ENCODE results near the gene ACTL6B. TPM values are rescaled to one million over a fixed set of nuclear protein-coding genes. Genes with fewer than 3 reads are reported as not detected.
"Not testable (repeated sequence)": the region's sequence is repeated elsewhere in the genome, so short reads cannot be mapped to it uniquely, and the experiment has no call there.

ACTL6B gene
- total RNA-seq, 2 experiments from 2014 or later = not detected

GRCh38 chr7:100667331-100668068, 11.3 kb upstream of the ACTL6B start:
- Histone ChIP-seq H3K4me2 (ENCODE audit: low read length) (no peak overlapping the region), H3K9me2 (ENCODE audit: insufficient read depth, low read length) (no peaks in the 10 kb centered on the region), H3K36me3 (ENCODE audit: insufficient read depth, low read length) (no peaks in the 10 kb centered on the region), H3K27ac (ENCODE audit: low read depth, low read length, poor library complexity, severe bottlenecking) (no peak overlapping the region), H3K9me3 (ENCODE audit: low read length) (no peaks in the 10 kb centered on the region), H2AFZ (ENCODE audit: low read length) (no peak overlapping the region), H3K79me2 (ENCODE audit: insufficient read depth, low read depth, low read length) (no peaks in the 10 kb centered on the region), H3K4me1 (ENCODE audit: insufficient read depth, low read length, poor library complexity, severe bottlenecking) (no peaks in the 10 kb centered on the region), H4K20me1 (ENCODE audit: insufficient read depth, low read length) (no peaks in the 10 kb centered on the region), H3K4me3 (ENCODE audit: low read depth, low read length, poor library complexity, severe bottlenecking) (no peak overlapping the region)
- intact Hi-C loops (cut with micrococcal nuclease; ENCODE audit: unreplicated experiment) = no loop called here
- BruUV-seq (replicated peaks) = no TSS peak
- TF ChIP-seq EZH2phosphoT487 (IDR thresholded peaks at IDR 0.05; ENCODE audit: borderline replicate concordance, low read depth, low read length) (no peak), CTCF (conservative IDR thresholded peaks at IDR 0.05; ENCODE audit: low read length) (no peak)
- POLR2A ChIA-PET = no interaction called here
- CTCF ChIA-PET (ENCODE audit: unreplicated experiment) = no interaction called here
- DNase-seq (ENCODE audit: low spot score) = no peak

GRCh38 chr7:100665168-100665726, 9.0 kb upstream of the ACTL6B start:
- H3K36me3 ChIP-seq (ENCODE audit: insufficient read depth, low read length) = no peaks in the 10 kb centered on the region
- H3K79me2 ChIP-seq (ENCODE audit: insufficient read depth, low read depth, low read length) = no peaks in the 10 kb centered on the region
- no TSS peak for BruUV-seq (replicated peaks)
- no peaks in the 10 kb centered on the region for H4K20me1 ChIP-seq (ENCODE audit: insufficient read depth, low read length)
- ChIA-PET POLR2A (no interaction called here), CTCF (ENCODE audit: unreplicated experiment) (no interaction called here)
- no peak for TF ChIP-seq CTCF (conservative IDR thresholded peaks at IDR 0.05; ENCODE audit: low read length)
- TF ChIP-seq EZH2phosphoT487 (IDR thresholded peaks at IDR 0.05; ENCODE audit: borderline replicate concordance, low read depth, low read length) = no peak
- H3K9me3 ChIP-seq (ENCODE audit: low read length) = no peaks in the 10 kb centered on the region
- no peak for DNase-seq (ENCODE audit: low spot score)
- no peaks in the 10 kb centered on the region for H3K4me1 ChIP-seq (ENCODE audit: insufficient read depth, low read length, poor library complexity, severe bottlenecking)
- no peaks in the 10 kb centered on the region for H3K9me2 ChIP-seq (ENCODE audit: insufficient read depth, low read length)
- H3K4me2 ChIP-seq (ENCODE audit: low read length) = no peak overlapping the region
- H3K27ac ChIP-seq (ENCODE audit: low read depth, low read length, poor library complexity, severe bottlenecking) = no peak overlapping the region
- no peak overlapping the region for H2AFZ ChIP-seq (ENCODE audit: low read length)
- intact Hi-C loops (cut with micrococcal nuclease; ENCODE audit: unreplicated experiment) = no loop called here
- no peak overlapping the region for H3K4me3 ChIP-seq (ENCODE audit: low read depth, low read length, poor library complexity, severe bottlenecking)

GRCh38 chr7:100662194-100662776, 6.0 kb upstream of the ACTL6B start:
- BruUV-seq (replicated peaks); H4K20me1 ChIP-seq (ENCODE audit: insufficient read depth, low read length); CTCF ChIA-PET (ENCODE audit: unreplicated experiment); H3K79me2 ChIP-seq (ENCODE audit: insufficient read depth, low read depth, low read length); H3K4me2 ChIP-seq (ENCODE audit: low read length); DNase-seq (ENCODE audit: low spot score); H3K9me3 ChIP-seq (ENCODE audit: low read length); H3K36me3 ChIP-seq (ENCODE audit: insufficient read depth, low read length); H2AFZ ChIP-seq (ENCODE audit: low read length); POLR2A ChIA-PET; H3K9me2 ChIP-seq (ENCODE audit: insufficient read depth, low read length); H3K4me3 ChIP-seq (ENCODE audit: low read depth, low read length, poor library complexity, severe bottlenecking); H3K27ac ChIP-seq (ENCODE audit: low read depth, low read length, poor library complexity, severe bottlenecking); intact Hi-C loops (cut with micrococcal nuclease; ENCODE audit: unreplicated experiment); H3K4me1 ChIP-seq (ENCODE audit: insufficient read depth, low read length, poor library complexity, severe bottlenecking): not testable (repeated sequence)
